Measurements from ENCODE around the gene ATCAY.

ATCAY gene, protein sequence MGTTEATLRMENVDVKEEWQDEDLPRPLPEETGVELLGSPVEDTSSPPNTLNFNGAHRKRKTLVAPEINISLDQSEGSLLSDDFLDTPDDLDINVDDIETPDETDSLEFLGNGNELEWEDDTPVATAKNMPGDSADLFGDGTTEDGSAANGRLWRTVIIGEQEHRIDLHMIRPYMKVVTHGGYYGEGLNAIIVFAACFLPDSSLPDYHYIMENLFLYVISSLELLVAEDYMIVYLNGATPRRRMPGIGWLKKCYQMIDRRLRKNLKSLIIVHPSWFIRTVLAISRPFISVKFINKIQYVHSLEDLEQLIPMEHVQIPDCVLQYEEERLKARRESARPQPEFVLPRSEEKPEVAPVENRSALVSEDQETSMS

DNA sequence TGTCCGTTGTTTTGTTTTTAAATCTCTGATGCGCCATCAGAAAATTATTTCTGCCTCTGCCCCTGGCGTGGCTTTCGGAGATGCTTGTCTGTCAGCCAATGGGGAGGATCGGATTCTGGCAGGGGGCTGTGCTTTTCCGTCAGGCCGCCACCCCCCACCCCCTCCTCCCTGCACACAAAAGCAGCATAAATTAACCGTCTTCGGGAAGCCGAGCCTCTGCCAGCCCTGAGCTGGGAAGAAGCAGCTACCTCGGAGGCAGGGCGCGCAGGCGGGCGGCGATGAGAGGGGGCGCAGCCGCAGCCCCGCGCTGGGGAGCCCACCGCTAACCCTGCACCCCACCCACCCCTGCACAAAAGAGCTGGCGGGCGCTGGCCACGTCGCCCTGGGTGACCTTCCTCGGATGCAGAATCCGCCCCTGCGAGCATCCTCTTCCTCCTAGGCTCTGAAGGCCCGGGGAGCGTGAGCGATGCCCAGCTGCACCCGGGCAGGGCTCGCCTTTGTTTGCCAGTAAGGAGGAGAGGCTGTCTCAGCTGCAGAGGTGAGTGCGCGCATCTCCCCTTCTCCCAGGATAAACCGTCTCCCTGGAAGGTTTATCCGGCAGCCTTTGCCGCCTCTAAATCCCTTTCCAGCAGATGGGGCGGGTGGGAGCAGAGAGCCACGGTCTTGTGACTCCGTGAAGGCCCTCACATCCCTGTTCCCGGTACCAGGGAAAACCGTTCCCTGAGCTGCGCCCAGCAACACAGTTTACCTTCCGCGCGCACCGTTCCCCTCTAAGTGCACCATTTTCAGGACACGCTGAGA is at the start of gene ATCAY:
ATCAY (plus strand) TSS at position 215 of the 801 bp plus-strand sequence. CDS start 5,083 bp downstream, outside the sequence.
- DNase-seq (ENCODE audit: low read depth in 3 of 3) = no peak

DNA sequence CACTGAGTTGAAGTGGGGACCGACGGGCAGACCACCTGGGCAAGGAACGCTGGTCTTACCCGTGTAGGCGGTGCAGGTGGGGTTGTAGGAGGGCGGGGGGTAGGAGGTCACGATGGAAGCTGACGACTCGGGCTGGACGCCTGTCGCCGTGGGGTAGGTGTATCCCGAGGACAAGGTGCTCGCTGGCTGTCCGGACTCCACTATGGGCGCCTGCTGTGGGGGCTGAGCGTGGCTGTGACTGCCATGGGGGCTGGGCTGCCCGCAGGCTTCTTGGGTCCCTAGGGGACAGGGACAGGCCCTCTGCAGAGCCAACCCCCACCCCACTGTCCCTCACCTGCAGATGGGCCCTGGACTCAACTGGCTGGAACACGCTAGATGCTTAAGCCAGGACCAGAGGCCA is 48.9 kb upstream of the ATCAY start:
- no peak for DNase-seq (ENCODE audit: low read depth in 3 of 3)

DNA sequence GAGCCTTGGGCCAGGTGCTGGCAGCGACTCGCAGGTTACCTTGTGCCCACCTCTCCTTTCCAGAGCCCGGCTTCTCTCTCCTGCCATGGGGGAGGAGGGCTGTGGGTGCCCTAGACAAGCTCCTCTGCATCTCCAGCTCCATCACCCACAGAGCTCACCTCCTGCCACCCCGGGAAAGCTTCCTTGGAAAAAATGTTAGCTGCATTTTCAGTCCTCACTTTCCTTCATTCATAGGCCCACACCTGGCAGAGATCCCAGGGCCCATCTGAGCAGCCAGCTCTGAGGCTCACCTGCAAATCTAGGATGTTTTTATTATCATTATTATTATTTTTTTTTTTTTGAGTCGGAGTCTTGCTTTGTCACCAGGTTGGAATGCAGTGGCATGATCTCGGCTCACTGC is 48.5 kb upstream of the ATCAY start:
- DNase-seq (ENCODE audit: low read depth in 3 of 3) = no peak

DNA sequence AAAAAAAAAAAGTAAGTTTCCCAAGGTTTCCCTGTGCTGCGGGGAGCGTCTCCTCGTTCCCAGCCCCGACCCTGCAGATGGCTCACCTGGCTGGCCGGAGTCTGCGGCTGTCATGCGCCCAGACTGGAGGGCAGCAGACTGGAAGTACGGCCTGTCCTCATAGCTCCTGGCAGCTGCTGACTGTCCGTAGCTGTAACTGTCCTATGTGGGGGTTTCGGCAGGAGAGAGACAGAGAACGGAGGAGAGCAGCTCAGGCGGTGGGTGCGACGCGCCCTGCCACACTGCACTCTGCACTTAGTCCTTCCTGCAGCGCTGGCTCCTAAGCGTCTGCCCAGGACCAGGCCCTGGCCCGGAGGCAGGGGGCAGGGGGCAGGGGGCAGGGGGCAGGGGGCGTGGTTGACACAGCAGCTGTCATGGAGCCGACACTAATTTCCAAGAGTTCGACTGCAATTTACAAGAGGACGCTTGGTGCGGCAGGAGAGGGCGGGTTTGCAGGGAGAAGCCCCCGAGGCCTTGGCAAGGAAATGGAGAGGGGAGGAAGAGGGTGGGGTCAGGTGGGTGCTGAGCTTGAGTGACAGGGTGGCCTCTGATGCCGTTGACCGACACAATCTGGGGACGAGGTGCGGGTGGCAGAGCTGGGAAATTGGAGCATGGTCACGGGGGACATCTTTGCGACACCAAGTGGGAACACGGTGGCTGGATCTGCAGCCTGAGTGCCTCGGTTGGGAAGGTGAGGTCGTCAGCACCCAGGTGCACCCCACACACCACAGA is 46.7 kb upstream of the ATCAY start:
- no peak for DNase-seq (ENCODE audit: low read depth in 3 of 3)

DNA sequence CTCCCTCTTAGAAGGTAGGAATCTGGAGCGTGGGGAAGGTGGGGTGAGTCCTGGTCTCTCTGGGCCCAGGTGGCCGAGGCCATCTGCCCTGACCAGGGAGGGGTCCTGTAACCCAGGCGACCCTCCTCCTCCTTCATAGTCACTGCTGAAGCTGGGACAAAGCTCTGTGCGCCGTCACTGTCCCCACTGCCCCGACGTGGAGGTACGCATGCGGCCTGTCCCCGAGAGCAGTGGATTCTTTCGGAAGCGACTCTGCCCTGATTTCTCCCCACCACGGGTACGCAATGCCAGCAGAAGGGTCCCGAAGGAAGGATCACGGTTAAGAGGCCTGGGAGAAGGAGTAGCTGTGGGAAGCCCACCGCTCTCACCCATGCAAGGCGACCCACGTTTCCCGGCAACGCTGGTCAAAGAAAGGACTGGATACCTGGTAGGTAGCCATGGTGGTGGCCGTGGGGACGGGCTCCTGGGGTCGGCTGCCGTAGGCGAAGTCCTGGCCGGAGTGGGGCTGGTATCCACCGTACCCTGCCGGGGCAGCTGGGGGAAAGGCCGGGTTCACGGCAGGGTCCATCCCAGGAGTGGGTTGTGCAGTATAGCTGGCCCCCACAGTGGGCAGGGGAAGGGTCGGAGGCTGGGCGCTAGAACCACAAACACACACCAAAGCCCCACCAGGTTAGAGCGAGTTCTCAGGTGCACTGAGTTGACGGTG is 46.0 kb upstream of the ATCAY start:
- DNase-seq (ENCODE audit: low read depth in 3 of 3) = no peak

DNA sequence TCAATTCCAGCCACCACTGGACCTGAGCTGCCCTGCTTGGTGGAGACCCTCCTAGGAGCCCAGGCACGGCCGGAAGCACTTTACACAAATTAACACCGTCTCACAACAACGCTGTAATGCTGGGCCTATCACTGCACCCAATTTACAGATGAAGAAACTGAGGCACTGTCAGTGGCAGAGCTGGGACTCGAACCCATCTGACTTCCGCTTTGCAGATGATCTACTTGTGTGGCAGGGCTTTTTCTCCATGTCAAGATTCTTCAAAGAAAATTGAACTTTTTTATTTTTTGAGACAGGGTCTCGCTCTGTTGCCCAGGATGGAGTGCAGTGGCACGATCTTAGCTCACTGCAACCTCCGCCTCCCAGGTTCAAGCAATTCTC is 45.4 kb upstream of the ATCAY start:
- DNase-seq (ENCODE audit: low read depth in 3 of 3) = no peak

DNA sequence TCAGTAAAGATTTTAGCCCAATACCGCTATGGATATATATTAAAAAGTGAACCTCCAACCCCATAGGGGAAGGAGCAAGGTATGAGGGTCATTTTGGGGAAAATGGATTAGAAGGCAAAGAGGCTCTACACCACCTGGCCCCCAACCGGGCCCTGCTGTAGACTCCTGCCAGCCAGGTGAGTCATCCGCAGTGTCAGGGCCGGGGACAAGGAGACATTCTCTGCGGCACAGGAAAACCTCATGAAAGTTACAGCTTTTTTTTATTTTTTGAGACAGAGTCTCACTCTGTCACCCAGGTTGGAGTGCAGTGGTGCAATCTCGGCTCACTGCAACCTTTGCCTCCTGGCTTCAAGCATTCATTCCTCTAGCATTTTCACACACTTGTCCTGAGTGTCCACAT is 43.6 kb upstream of the ATCAY start:
- no peak for DNase-seq (ENCODE audit: low read depth in 3 of 3)

DNA sequence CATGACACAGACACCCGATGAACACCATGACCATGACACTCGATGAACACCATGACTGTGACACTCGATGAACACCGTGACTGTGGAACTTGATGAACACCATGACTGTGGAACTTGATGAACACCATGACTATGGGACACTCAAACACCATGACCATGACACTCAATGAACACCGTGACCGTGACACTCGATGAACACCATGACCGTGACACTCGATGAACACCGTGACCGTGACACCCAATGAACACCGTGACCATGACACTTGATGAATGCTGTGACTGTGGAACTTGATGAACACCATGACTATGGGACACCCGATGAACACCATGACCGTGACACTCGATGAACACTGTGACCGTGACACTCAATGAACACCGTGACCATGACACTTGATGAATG is 43.2 kb upstream of the ATCAY start:
- no peak for DNase-seq (ENCODE audit: low read depth in 3 of 3)

DNA sequence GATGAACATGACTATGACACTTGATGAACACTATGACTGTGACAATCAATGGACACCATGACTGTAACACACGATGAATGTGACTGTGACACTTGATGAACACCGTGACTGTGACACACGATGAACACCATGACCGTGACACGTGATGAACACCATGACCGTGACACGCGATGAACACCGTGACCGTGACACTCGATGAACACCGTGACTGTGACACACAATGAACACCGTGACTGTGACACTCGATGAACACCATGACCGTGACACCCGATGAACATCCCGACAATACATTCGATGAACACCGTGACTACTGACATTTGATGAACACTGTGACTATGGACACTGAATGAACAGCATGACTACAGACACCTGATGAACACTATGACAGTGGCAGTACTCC is 42.6 kb upstream of the ATCAY start:
- no peak for DNase-seq (ENCODE audit: low read depth in 3 of 3)

DNA sequence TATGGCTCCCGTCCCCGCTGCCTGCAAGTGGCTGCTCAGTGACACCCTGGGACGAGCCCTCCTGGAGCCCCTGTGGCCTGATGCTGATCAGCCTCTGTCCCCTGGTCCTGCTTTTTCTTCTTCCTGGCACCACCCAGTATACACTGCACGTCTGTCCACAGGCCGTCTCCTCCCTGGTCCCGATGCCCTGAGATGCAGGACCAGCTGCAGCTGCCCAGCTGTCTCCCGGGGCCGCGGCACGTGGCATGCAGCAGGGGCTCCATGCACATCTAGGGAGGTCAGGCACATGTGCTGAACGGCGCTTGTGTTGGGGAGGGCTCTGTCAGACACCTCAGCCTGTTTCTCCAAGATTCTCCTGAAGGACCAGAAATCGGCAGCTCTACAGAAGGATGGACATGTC is 41.8 kb upstream of the ATCAY start:
- DNase-seq (ENCODE audit: low read depth in 3 of 3) = no peak

DNA sequence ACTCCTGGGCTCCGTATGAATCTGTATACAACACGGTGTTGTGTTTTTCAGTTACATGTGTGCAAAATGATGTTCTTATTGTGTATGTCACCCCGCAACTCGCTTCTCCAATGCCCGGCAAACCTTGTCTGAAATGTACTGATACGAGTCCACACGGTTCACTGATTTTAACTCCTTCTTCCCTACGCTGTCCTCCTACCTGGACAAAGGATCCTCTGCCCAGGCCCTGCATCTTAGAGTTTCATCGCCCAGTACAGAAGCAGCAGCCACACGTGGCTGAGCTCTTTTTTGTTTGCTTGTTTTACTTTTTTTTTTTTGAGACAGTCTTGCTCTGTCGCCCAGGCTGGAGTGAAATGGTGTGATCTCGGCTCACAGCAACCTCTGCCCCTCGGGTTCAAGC is 40.5 kb upstream of the ATCAY start:
- no peak for DNase-seq (ENCODE audit: low read depth in 3 of 3)

DNA sequence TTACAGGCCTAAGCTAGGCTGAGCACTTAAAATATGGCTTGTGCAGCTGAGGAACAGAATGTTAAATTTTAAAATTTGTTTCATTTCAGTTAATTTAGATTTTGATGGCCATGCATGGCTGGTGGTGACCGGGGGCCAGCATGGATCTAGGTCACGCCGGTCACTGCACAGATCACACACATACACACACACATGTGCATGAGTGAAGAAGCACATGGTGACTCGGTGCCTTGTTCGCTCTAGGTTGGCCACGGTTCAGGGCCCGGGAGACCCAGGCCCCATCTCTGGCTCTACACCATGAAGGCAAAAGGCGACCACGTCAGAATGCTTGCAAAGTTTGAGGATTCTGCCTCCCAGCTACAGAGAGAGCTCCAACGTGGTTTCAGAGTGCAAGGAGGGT is 39.7 kb upstream of the ATCAY start:
- no peak for DNase-seq (ENCODE audit: low read depth in 3 of 3)

DNA sequence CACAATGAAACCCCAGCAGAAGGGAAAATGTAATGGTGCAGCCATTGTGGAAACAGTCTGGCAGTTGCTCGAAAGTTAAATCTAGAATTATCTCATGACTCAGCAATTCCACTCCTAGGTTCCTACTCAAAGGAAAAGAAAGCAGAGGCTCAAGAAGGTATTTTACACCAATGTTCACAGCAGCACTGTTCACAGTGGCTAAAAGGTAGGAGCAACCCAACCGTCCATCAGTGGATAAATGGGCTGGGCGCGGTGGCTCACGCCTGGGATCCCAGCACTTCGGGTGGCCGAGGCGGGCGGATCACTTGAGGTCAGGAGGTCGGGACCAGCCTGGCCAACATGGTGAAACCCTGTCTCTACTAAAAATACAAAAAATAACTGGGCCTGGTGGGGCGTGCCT is 37.5 kb upstream of the ATCAY start:
- DNase-seq (ENCODE audit: low read depth in 3 of 3) = no peak

DNA sequence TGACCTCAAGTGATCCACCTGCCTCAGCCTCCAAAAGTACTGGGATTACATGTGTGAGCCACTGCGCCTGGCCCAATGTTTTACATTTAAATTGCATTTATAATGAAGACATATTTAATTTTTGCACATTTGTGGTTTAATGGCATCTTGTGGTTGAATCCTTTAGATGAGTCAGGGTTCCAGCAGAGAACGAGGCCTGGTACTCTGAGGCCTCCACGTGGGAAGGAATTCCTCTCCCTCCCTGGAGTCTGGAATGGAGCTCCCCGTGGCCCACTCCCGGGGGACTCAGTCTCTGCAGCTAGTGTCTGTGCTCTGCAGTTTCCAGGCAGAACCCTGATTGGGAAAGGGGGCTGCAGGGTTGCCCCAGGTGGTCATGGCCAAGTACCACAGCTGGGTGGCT is 35.9 kb upstream of the ATCAY start:
- DNase-seq (ENCODE audit: low read depth in 3 of 3) = no peak

DNA sequence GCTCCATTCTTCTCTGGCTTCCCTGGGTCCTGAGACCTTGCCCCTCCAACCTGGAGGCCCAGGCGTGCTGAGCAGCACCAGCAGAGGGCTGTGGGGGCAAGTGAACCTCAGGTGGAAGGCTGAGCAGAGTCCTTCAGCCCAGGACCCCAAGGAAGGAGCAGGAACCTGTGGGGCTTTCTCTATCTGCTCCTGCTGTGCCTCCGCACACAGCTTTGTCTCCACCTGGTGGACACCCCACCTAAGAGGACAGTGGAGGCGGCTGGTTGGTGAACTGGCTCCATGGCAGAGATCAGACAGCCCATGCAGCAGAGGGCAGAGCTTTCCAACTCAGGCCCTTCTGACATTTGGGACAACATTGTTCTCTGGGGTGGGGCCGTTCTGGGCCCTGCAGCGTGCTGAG is 31.4 kb upstream of the ATCAY start:
- peak in 2 of 3 donors; percentile 14 to 33 for DNase-seq (ENCODE audit: low read depth in 3 of 3)

DNA sequence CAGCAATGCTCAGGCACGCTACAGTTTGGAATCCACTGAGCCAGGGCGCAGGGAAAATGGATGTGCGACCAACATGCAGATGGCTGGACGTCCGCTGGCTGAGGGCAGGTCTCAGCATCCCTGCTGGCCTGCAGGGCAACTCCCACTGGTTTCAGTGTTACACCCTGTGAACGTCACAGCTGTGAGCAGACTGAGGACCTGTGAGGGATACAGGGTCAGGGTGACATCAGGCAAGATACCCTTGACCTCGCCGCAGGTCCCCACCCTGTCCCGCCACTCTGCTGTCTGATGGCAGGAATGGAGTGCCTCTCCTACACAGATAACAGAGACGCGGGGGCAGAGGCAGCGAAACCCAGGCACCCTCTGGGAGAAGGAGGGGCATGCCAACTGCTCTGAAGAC is 30.7 kb upstream of the ATCAY start:
- no peak for DNase-seq (ENCODE audit: low read depth in 3 of 3)

DNA sequence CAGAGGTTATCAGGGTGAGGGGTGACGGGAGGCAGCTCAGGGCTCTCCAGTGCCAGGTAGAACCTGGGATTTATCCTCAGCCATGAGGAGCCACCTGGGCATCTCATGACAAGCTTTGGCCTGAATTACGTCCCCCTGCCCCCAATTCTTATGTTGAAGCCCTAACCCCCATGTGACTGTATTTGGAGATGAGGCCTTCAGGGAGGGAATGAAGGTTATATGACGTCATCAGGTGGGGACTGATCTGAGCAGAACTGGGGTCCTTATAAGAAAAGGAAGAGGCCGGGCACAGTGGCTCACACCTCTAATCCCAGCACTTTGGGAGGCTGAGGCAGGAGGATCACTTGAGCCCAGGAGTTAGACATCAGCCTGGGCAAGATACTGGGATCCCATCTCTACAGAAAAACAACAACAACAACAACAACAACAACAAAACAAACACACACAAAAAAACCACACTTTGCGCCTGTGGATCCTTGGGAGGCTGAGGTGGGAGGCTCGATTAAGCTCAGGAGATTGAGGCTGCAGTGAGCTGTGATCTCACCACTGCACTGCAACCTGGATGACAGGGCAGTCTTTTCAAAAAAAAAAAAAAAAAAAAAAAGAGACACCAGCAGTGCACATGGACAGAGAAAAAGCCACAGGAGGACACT is 30.0 kb upstream of the ATCAY start:
- no peak for DNase-seq (ENCODE audit: low read depth in 3 of 3)

DNA sequence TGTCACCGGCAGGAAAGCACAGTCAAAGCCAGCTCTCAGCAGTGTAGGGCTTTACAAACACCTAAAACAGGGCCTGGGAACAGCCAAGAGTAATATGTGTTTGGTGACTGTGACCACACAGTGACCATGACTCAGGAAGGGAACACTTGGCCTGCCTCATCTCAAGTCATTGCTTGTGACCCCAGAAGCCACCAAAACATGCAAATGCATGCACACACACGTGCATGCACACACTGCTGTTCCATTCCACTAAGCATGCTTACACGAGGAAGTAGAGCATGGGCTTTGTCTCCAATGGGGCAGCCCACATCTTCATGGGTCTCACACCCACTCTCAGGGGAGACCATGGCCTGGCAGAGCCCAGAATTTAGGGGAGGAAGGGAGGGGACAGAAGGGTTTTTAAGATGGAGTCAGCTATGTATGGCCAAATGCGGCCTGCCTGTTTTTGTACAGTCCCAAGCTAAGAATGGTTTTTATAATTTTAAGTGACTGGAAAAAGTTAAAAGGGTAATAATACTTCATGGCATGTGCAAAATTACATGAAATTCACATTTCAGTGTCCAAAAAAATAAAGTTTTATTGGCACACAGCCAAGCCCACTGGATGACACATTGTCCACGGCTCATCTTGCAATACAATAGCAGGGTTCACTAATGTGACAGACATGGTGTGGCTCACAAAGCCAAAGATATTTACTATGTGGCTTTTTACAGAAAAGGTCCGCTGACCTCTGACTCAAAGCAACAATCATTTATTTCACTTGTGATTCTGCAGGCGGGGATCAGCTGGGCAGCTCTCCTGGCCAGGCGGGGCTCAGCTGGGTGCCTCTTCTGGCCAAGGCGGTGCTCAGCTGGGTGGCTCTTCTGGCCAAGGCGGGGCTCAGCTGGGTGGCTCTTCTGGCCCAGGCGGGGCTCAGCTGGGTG is 29.0 kb upstream of the ATCAY start:
- DNase-seq (ENCODE audit: low read depth in 3 of 3) = no peak

DNA sequence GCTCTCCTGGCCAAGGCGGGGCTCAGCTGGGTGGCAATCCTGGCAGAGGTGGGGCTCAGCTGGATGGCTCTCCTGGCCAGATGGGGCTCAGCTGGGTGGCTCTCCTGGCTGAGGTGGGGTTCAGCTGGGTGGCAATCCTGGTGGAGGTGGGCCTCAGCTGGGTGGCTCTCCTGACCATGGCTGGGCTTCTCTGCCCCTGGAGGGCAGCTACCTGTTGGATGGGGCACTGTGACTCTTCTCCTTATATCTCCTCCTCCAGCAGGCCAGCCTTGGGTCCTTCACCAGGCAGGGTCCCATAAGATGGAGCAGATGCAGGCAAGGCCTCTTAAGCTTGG is 28.3 kb upstream of the ATCAY start:
- no peak for DNase-seq (ENCODE audit: low read depth in 3 of 3)

DNA sequence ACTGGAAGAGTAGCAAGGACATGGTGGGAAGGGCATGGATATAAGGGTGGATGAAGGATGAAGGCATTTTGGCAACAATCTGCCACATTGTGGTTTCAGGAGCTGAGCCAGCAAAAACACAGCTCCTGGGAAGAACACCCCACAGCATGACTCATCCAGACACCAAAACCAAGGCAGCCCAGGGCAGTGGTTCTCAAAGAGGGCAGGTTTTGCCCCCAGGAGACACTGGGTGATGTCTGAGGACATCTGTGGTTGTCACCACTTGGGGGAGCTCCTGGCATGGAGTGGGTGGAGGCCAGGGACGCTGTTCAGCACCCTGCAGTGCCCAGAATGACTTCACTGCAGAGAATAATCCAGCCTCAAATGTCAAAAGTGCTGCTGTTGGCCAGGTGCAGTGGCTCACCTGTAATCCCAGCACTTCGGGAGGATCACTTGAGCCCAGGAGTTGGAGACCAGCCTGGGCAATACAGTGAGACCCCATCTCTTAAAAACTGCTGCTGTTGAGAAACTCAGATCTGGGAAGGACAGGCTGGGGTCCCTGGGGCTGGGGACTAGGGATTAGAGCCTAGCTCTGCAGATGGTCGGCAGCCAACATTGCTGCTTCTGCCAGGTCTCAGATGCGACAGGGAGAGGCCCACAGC is 27.8 kb upstream of the ATCAY start:
- no peak for DNase-seq (ENCODE audit: low read depth in 3 of 3)
